NB4 (cell line): ENCODE measurements around the gene ZNF14.

Source experiments
- DNase-seq: peaks from one replicate; pipeline ENCODE4 v3.0.0; 2010; ENCODE audit warnings: low read depth
- H3K4me3 ChIP-seq: one replicate; pipeline ENCODE4 v1.5.1; 2011; ENCODE audit warnings: mild to moderate bottlenecking, low read depth, low read length, moderate library complexity
- CTCF ChIP-seq: IDR thresholded peaks from one replicate; pipeline ENCODE4 v1.5.1; 2012; ENCODE audit warnings: low read depth, low read length
- MAX ChIP-seq: IDR thresholded peaks from 2 replicates; pipeline ENCODE4 v1.6.1; 2011; ENCODE audit warnings: low read depth, low read length
- MYC ChIP-seq: IDR thresholded peaks from 2 replicates; pipeline ENCODE4 v1.6.1; 2011; ENCODE audit warnings: low read depth, low read length
- POLR2A ChIP-seq: IDR thresholded peaks from 2 replicates; pipeline ENCODE4 v1.6.1; 2011; ENCODE audit warnings: mild to moderate bottlenecking; ENCODE audit not compliant: insufficient read length; ENCODE audit errors: extremely low read depth

Gene ZNF14

GRCh38 chr19:19749908-19750841 is 17.3 kb upstream of the ZNF14 start:
- TF ChIP-seq MAX (no peak), MYC (no peak), POLR2A (no peak), CTCF (no peak)
- DNase-seq = no peak
- no peak overlapping the region for H3K4me3 ChIP-seq

- no peak overlapping the region for H3K4me3 ChIP-seq
- no peak for DNase-seq
- TF ChIP-seq MYC (no peak), CTCF (no peak), POLR2A (no peak), MAX (no peak)
Measured at GRCh38 chr19:19749117-19749907, 16.4 kb upstream of the ZNF14 start.

GRCh38 chr19:19748249-19748938 is 15.5 kb upstream of the ZNF14 start:
- H3K4me3 ChIP-seq = no peak overlapping the region
- DNase-seq = no peak
- TF ChIP-seq MAX = no peak
- TF ChIP-seq MYC = no peak
- no peak for TF ChIP-seq CTCF
- TF ChIP-seq POLR2A = no peak

- TF ChIP-seq MYC (no peak), CTCF (no peak), POLR2A (no peak)
- H3K4me3 ChIP-seq = no peak overlapping the region
- DNase-seq = no peak
Measured at GRCh38 chr19:19747357-19748220, 14.7 kb upstream of the ZNF14 start.
